Stimulated activated naive B cell treated with anti-CD40 and anti-IgM and Interleukin-4, amounts not matched to agents 10 μg/mL and 1 μg/mL and 100 μg/mL, for 72 hours (primary cell): ENCODE measurements around the gene IL1RAP.

ENCODE experiments used
- ATAC-seq, 2 donors: fragments of 150-1000 bp; cut with Tn5 transposase; replicated peaks; 2 replicates each; pipeline ENCODE4 v1.10.0; 2021; ENCODE audit warnings: moderate library complexity in 1 of 2
- DNase-seq: peaks from one replicate; pipeline ENCODE4 v3.0.0; 2021
- H3K27ac Mint-ChIP-seq: one replicate; pipeline ENCODE4 v1.8.0; 2022; ENCODE audit warnings: mild to moderate bottlenecking, mixed read lengths
- H3K27me3 Mint-ChIP-seq, 2 donors: one replicate each; pipeline ENCODE4 v1.8.0; 2022; ENCODE audit warnings: mixed read lengths in 2 of 2
- H3K36me3 Mint-ChIP-seq, 2 donors: one replicate each; pipeline ENCODE4 v1.8.0; 2022; ENCODE audit warnings: mixed read lengths in 2 of 2, mild to moderate bottlenecking in 1 of 2
- H3K4me1 Mint-ChIP-seq, 2 donors: one replicate each; pipeline ENCODE4 v1.8.0; 2022; ENCODE audit warnings: mixed read lengths in 2 of 2, mild to moderate bottlenecking in 1 of 2
- H3K4me3 Mint-ChIP-seq, 2 donors: one replicate each; pipeline ENCODE4 v1.8.0; 2022; ENCODE audit warnings: mild to moderate bottlenecking in 2 of 2, mixed read lengths in 2 of 2, moderate library complexity in 1 of 2
- H3K9me3 Mint-ChIP-seq, 2 donors: one replicate each; pipeline ENCODE4 v1.8.0; 2022; ENCODE audit warnings: mixed read lengths in 2 of 2, mild to moderate bottlenecking in 1 of 2

Gene IL1RAP

DNA sequence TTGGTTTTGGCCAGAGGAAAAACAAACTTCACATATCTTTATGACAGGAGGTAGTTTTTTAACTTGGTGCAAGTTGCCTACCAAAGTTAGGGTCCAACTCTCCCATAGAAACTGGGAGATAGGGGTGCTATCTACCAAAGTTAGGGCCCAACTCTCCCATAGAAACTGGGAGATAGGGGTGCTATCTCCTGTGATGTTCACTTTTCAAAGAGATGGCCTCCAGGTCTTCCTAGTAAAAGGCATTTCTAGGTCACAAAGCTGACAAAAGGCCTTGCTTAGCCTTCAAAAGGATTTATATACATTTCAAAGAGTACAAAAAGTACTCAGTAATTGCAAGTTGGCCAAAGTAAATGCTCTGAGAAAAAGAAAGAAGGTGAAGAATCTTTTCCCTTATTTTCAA, 27.1 kb downstream of the IL1RAP start:
- no peak overlapping the region for H3K27ac Mint-ChIP-seq
- H3K9me3 Mint-ChIP-seq: no peaks in the 10 kb centered on the region

DNA sequence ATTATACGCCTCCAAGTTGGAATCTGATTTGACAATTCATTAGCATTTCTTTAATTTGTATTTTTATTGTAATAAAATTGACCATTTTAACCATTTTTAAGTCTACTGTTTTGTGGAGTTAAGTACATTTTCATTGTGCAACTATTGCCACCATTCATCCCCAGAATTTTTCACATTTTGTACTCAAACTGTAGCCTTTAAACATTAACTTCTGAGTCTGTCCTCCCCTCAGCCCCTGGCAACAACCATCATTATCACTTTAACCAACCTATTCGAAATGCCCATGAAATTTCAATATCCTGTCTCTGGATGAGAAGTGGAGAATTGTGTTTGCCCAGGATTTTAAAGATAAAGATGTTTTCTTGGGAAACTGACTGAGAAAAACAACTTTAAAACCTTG, 27.7 kb downstream of the IL1RAP start:
- ATAC-seq (no peak), DNase-seq (no peak)
- H3K4me1 Mint-ChIP-seq: peaks cover 9 to 11% of the 10 kb centered on the region in 2 donors
- H3K36me3 Mint-ChIP-seq: no peaks in the 10 kb centered on the region
- no peaks in the 10 kb centered on the region for H3K9me3 Mint-ChIP-seq
- no peak overlapping the region for H3K4me3 Mint-ChIP-seq
- no peak overlapping the region for H3K27ac Mint-ChIP-seq
- no peaks in the 10 kb centered on the region for H3K27me3 Mint-ChIP-seq

More for the DNA sequence above, 27.1 kb downstream of the IL1RAP start:
- ATAC-seq (no peak), DNase-seq (no peak)
- Mint-ChIP-seq H3K27me3 (no peaks in the 10 kb centered on the region), H3K4me1 (peaks cover 9 to 11% of the 10 kb centered on the region in 2 donors), H3K36me3 (no peaks in the 10 kb centered on the region), H3K4me3 (no peak overlapping the region)

DNA sequence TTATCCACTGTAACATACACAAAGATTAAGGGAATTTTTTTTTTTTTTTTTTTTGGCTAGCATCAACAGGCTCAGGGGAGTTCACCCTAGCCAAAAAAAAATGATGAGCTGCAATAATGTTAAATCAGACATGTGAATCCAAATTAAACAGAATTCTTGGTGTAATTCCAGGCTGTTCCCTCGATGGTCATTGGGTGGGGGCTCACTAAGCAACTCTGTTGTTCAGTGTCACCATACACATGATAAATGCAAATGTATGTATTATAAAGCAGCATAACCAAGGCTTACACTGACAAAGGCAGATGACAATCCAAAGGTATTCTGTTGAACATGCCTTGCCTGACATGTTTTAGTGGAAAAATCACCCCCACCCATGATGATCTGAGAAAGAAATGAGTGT, 29.0 kb downstream of the IL1RAP start:
- H3K27me3 Mint-ChIP-seq: no peaks in the 10 kb centered on the region
- no peak for DNase-seq

DNA sequence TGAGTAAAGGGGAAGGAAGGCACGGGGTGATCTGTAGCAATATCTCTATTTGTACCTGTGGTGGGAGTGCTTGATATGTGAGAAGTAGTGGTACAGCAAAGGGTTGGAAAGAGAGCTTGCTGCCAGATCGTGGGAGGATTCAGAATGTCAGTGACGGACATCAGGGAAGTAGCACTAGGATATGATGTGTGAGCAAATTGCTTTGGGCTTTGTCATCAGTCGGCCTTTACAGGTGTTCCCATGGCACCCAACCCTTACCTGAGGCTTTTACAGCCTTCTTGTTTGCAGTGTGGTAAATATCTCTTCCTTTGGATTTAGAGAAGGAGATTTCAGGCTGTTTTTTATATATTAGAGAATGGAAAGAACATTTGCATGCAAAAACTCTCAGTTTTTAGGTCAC, 29.8 kb downstream of the IL1RAP start:
- H3K4me1 Mint-ChIP-seq: peaks cover 5 to 6% of the 10 kb centered on the region in 2 donors
- no peaks in the 10 kb centered on the region for H3K9me3 Mint-ChIP-seq
- no peaks in the 10 kb centered on the region for H3K27me3 Mint-ChIP-seq
- no peak overlapping the region for H3K27ac Mint-ChIP-seq
- H3K4me3 Mint-ChIP-seq: no peak overlapping the region
- no peak for ATAC-seq
- H3K36me3 Mint-ChIP-seq: no peaks in the 10 kb centered on the region
- DNase-seq: no peak

More for the DNA sequence above, 29.0 kb downstream of the IL1RAP start:
- H3K27ac Mint-ChIP-seq: no peak overlapping the region
- H3K4me1 Mint-ChIP-seq: peaks cover 8% of the 10 kb centered on the region in 2 donors
- H3K4me3 Mint-ChIP-seq: no peak overlapping the region
- H3K36me3 Mint-ChIP-seq: no peaks in the 10 kb centered on the region
- no peak for ATAC-seq
- H3K9me3 Mint-ChIP-seq: no peaks in the 10 kb centered on the region

DNA sequence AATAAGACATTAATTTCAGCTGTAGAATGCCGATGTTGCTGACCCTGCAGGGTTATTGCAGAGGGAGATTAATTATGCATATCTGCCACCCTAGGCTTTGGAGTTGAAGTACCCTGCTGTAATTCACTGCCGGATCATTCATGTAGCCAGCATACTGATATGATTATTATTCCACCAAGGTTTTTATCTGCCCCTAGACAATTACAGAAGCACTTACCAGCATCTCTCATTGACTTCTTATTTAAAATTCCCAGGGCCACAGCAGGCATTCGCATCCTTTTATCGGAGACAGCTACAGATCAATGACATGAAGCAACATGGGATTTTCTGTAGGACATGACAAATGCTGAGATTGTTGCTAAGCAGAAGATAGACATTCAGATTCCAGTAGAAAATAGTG, 31.3 kb downstream of the IL1RAP start:
- ATAC-seq: no peak
- peaks cover 0 to 7% of the 10 kb centered on the region in 2 donors for H3K36me3 Mint-ChIP-seq
- no peak for DNase-seq
- no peak overlapping the region for H3K27ac Mint-ChIP-seq
- peaks cover 2 to 3% of the 10 kb centered on the region in 2 donors for H3K4me1 Mint-ChIP-seq
- H3K9me3 Mint-ChIP-seq: peaks cover 0 to 6% of the 10 kb centered on the region in 2 donors
- no peaks in the 10 kb centered on the region for H3K27me3 Mint-ChIP-seq
- no peak overlapping the region for H3K4me3 Mint-ChIP-seq

DNA sequence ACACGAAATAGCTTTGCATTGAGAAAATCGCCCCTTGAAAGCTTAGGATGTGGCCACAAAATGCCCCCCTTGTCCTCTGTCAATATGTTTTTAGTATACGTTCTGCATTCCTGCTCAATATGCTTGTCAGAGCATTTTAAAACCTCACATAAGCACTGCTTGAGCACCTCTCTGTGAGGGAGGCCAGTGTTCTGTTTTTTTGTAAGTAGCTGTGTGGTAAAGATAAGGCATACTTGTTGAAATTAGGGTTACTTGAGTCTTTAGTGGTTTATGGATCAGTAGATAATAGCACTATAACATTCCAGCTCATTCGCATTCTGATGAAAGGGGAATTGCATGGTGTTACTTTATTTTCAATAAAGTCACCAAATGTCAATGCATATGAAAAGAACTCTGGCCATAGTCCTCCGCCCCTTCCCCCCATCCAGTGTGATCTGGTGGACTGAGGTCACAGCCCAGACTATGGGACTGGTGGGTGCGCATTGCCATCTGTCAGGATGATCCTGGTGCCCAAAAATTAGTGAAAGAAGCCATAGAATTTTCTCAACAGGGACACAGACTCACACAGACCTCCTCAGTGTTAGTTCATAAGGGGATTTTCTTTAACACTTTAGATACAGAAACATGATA, 33.1 kb downstream of the IL1RAP start:
- Mint-ChIP-seq H3K4me3 (no peak overlapping the region), H3K4me1 (peaks cover 0 to 3% of the 10 kb centered on the region in 2 donors), H3K27me3 (no peaks in the 10 kb centered on the region), H3K9me3 (peaks cover 2 to 6% of the 10 kb centered on the region in 2 donors), H3K27ac (no peak overlapping the region), H3K36me3 (peaks cover 0 to 13% of the 10 kb centered on the region in 2 donors)
- ATAC-seq: no peak
- no peak for DNase-seq

DNA sequence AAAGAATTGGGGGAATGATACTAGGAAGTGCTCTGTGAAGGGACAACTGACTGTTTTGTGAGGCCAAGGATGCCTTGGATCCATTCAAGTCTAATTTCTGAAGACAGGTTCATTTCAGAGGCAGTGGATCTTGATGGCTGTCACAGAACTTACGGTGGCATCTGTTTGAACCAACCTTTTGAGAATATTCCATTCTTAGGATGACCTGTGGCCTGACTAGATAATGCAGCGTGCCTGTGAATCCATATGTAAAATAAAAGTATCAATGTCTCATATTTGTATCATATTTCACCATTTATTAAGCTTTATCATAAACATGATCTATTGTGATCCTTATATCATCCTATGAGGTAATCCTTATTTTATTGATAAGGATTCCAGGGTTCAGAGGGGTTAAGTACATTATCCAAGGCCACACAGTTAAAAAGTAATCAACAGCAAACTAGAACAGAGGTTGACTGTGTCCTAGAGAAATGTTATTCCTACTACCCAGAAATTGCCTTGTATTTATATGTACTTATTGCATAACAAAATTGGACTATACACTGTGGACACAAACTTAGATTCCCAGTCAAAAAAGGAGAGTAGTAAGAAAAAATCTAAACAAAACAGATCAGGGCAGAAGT, 34.3 kb downstream of the IL1RAP start:
- no peak overlapping the region for H3K27ac Mint-ChIP-seq
- no peak for ATAC-seq
- H3K9me3 Mint-ChIP-seq: peaks cover 4 to 8% of the 10 kb centered on the region in 2 donors
- peaks cover 0 to 3% of the 10 kb centered on the region in 2 donors for H3K4me1 Mint-ChIP-seq
- no peak for DNase-seq
- H3K27me3 Mint-ChIP-seq: no peaks in the 10 kb centered on the region
- H3K36me3 Mint-ChIP-seq: peaks cover 3 to 16% of the 10 kb centered on the region in 2 donors
- no peak overlapping the region for H3K4me3 Mint-ChIP-seq

DNA sequence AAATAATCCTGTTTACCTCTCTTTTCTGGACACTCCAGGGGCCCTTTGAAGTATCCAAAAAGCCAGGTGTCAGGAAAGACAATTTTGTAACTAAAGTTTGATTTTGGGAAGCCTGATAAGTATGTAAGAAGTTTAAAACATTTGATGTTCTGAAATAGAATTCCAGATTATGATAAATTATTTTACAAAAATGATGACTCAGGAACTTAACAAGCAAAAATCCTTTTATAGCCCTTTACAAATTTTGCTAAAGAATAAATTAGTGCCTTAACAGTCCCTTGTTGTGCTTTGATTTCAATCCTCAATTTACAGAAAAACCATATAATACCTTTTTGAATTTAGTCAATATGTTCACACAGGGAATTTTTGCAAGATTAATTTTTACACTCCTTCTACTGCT, 38.1 kb downstream of the IL1RAP start:
- Mint-ChIP-seq H3K4me3 (no peak overlapping the region), H3K4me1 (peaks cover 0 to 2% of the 10 kb centered on the region in 2 donors), H3K36me3 (peaks cover 6 to 27% of the 10 kb centered on the region in 2 donors), H3K27me3 (no peaks in the 10 kb centered on the region), H3K27ac (no peak overlapping the region), H3K9me3 (peaks cover 7 to 11% of the 10 kb centered on the region in 2 donors)
- no peak for ATAC-seq
- no peak for DNase-seq

DNA sequence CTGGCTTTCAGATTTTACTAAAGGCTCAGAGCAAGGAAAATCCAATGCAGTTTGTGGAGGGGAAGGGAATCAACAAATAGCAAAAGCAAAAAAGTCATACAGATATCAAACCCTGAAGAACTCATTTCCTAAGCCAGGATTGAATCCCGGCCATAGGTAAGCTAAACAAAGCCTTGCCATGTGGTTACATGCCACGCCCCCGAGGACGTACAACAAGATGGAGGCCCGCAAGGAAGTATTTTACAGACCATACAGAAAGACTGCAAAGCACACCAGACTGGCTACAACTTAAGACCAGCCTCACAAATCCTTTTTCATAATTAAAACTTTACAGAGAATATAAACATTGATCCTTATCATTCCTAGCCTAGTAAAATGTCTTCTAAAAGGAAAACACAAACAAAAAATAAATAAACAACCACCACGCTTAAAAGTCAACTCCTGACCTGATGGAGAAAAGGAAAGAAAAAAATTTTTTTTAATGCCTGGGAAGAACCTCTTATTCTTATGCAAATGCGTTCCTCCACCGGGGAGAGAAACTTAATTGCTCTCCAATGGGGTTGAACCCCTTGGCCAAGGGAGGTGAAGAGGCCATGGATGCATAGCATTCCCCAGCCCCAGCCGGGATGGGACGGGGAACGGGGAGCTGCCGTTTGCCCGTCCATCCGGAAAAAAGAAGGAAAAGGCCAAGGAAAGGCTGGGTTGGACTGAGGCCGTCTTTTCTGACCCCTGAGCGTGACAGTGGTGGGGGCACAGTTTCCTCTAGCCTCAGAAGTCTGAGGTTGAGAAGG, 39.3 kb downstream of the IL1RAP start:
- no peak overlapping the region for H3K27ac Mint-ChIP-seq
- ATAC-seq (no peak), DNase-seq (no peak)
- peaks cover 6 to 29% of the 10 kb centered on the region in 2 donors for H3K36me3 Mint-ChIP-seq
- H3K4me3 Mint-ChIP-seq: no peak overlapping the region
- H3K4me1 Mint-ChIP-seq: peaks cover 0 to 6% of the 10 kb centered on the region in 2 donors
- peaks cover 7 to 11% of the 10 kb centered on the region in 2 donors for H3K9me3 Mint-ChIP-seq
- H3K27me3 Mint-ChIP-seq: no peaks in the 10 kb centered on the region

DNA sequence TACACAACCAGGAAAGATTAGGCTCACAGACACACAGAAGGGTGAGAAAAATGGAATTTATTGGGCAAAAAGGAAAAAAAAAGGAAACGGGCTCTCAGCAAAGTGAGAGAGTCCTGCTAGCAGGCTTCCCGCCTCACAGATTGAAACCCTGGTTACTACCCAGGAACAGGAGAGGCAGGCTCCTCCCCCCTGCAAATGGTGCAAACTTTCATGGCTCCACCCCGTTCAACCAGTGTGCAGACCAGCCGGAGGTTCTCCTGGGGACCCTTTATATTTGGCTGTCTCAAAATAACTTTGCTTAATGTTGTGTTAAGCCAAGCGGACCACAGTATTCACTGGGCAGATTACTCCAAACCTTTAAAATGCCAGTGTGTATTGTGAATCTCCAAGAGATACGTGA, 40.3 kb downstream of the IL1RAP start:
- Mint-ChIP-seq H3K9me3 (peaks cover 7 to 11% of the 10 kb centered on the region in 2 donors), H3K27ac (no peak overlapping the region), H3K4me3 (no peak overlapping the region), H3K36me3 (peaks cover 6 to 29% of the 10 kb centered on the region in 2 donors), H3K4me1 (peaks cover 0 to 6% of the 10 kb centered on the region in 2 donors), H3K27me3 (no peaks in the 10 kb centered on the region)
- ATAC-seq (no peak), DNase-seq (no peak)

DNA sequence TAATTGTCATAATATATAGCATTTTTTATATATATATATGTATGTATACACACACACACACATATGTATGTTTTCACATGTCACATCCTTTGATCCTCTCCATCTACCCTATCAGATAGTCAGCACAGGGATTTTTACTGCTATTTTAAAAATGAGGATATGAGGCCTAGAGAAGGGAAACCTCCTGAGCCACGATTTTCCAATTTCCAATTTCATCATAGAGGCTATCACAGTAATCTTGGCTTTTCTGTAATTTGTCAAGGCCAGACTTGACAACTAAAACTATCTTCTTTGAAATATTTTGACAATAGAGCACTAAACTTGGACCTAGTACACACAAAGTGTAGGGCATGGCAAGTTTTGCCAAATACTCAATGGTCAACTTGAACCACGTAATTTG, 42.5 kb downstream of the IL1RAP start:
- ATAC-seq (no peak), DNase-seq (no peak)
- Mint-ChIP-seq H3K27me3 (no peaks in the 10 kb centered on the region), H3K27ac (no peak overlapping the region), H3K4me3 (no peak overlapping the region), H3K36me3 (peaks cover 6 to 19% of the 10 kb centered on the region in 2 donors), H3K9me3 (peaks cover 5 to 7% of the 10 kb centered on the region in 2 donors), H3K4me1 (peaks cover 0 to 6% of the 10 kb centered on the region in 2 donors)

DNA sequence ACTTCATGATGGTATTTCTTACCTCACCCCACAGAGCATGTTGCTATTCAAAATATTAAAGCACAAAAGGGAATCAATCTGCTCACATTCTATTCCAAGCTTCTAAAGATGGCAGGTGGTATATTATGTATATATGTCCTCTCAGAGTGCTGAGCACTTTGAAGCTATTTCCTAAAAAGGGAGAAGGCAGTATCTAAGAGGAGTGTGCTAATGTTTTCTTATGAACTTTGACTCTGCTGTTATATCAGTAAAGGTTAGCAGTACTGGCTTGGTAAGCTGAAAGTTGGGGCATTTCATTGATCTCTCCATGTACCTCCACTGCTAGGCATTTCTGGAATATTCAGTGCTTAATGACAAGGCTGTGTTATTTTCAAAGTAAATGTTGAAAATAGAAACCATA, 43.4 kb downstream of the IL1RAP start:
- H3K36me3 Mint-ChIP-seq: peaks cover 6 to 17% of the 10 kb centered on the region in 2 donors
- H3K4me1 Mint-ChIP-seq: peaks cover 0 to 10% of the 10 kb centered on the region in 2 donors
- ATAC-seq (no peak), DNase-seq (no peak)
- no peaks in the 10 kb centered on the region for H3K27me3 Mint-ChIP-seq
- H3K9me3 Mint-ChIP-seq: peaks cover 5% of the 10 kb centered on the region in 2 donors
- no peak overlapping the region for H3K27ac Mint-ChIP-seq
- no peak overlapping the region for H3K4me3 Mint-ChIP-seq

DNA sequence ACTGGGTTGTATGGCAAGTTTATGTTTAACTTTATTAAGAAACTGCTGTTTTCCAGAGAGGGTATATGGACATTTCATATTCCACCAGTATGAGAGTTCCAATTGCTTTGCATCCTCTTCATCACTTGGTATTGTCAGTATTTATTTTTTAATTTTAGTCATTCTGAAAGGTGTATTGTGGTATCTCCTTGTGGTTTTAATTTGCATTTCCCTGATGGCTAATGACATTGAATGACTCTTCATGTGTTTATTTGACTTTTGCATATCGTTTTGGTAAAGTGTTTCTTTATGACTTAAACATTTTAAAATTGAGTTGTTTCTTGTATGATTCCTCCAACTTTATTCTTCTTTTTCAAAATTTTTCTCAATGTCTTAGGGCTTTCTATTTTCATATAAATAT, 44.4 kb downstream of the IL1RAP start:
- Mint-ChIP-seq H3K27ac (no peak overlapping the region), H3K36me3 (peaks cover 2 to 12% of the 10 kb centered on the region in 2 donors)
- no peak for DNase-seq

DNA sequence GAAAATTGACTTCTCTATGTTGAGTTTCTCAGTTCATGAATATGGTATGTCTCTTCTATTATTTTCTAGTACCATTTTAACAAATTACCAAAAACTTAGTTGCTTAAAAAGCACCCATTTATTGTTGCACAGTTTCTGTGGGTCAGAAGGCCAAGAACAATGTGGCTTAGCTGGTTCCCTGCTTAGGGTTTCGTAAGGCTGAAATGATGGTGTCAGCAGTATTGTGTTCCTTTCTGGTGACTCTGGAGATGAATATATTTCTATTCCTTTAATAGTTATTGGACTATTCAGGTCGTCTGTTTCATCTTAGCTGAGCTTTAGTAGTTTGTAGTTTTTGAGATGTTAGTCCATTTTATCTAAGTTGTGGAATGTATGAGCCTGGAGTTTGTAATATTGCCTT, 44.9 kb downstream of the IL1RAP start:
- Mint-ChIP-seq H3K27ac (no peak overlapping the region), H3K27me3 (no peaks in the 10 kb centered on the region), H3K36me3 (peaks cover 0 to 9% of the 10 kb centered on the region in 2 donors), H3K4me1 (peaks cover 5 to 25% of the 10 kb centered on the region in 2 donors), H3K4me3 (no peak overlapping the region), H3K9me3 (no peaks in the 10 kb centered on the region)
- DNase-seq: no peak
- no peak for ATAC-seq

More for the DNA sequence above, 44.4 kb downstream of the IL1RAP start:
- no peaks in the 10 kb centered on the region for H3K27me3 Mint-ChIP-seq
- peaks cover 3 to 20% of the 10 kb centered on the region in 2 donors for H3K4me1 Mint-ChIP-seq
- H3K9me3 Mint-ChIP-seq: peaks cover 1 to 2% of the 10 kb centered on the region in 2 donors
- H3K4me3 Mint-ChIP-seq: no peak overlapping the region
- ATAC-seq: no peak
